ENCODE measurements around the gene ACP2. TPM values are rescaled to one million over a fixed set of nuclear protein-coding genes. Genes with fewer than 3 reads are reported as not detected.

The ACP2 gene
- total RNA-seq = 23.2 and 28.6 TPM in 2 replicates

DNA sequence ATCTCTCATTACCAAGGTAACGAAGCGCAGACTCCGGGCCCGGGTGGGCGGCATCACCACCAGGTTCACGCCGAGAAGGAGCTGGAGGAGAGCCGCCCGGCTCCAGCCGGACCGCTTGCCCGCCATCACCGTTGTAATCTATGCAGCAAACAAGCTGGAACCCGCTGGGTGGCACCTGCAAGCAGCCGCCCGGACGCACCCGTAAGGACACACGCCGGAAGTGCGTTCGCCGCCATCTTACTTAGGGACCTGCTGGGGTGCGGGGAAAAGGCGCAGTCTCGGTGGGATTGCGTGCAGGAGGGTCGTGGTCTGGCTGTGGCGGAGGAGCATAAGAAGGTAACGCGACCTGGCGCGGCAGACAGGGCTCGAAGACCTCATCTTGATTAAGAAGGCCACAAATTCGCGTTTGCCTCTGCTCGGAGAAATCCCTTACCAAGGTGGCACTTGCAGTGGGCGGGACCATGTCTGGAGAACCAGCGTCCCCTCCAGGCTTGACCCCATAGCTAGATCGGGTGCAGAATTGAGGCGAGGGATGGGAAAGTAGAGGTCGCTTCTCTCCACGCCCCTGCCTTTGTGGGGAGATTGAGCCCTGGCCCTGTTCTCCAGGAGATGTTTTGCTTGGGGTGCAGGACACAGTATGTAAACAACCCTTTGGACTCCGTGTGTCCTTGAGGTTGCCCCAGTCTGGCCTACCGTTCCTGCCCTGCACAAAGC lies at the start of gene ACP2:
TSS of gene ACP2 (minus strand) at position 151 of the 714 bp plus-strand sequence. CDS start at position 126, 25 bp downstream.

GRCh38 chr11:47269829-47270305 lies 21.3 kb upstream of the ACP2 start, which contains the start of gene MADD:
Gene MADD, plus strand, starts transcription at chr11:47270133.

DNA sequence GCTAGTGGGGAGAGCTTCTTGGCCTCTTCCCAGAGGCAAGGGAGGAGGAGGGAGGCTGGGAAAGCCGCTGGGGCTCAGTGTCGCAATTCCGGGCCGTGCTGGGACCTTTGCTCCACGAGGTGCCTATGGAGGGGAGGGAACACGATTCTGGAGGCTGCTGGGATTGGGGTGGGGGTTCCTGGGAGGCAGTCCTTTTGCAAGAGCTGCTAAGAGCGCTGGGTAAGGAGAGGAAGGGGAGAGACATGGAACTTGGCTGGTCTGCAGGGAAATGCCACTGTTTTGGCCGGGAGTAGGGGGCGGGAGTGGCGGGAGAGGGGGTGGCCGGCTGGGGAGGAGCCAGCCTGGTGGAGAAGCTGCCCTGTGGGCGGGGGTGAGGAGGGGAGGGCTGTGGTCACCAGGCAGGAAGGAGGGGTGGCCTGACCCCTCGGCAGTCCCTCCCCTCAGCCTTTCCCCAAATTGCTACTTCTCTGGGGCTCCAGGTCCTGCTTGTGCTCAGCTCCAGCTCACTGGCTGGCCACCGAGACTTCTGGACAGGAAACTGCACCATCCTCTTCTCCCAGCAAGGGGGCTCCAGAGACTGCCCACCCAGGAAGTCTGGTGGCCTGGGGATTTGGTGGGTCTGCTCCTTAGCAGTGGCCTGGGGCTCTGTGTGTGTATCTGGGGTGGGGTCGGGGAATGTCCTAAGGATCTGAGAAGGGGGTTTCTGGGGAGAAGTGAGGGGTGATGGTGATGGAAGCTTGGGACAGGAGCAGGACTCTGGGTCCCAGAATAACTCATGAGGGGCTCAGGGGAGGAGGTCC lies 9.1 kb upstream of the ACP2 start, which contains the start of gene NR1H3:
TSS of gene NR1H3 (plus strand) at position 480 of the 800 bp plus-strand sequence. CDS start 1,221 bp downstream, outside the sequence.

Other genes with a start within 250 kb of the ACP2 start
- 67.5 and 71.2 TPM in 2 replicates for gene ARFGAP2, start 71.9 kb downstream of the ACP2 start, total RNA-seq
- 35.8 and 35.9 TPM in 2 replicates for gene PACSIN3, start 62.4 kb downstream of the ACP2 start, total RNA-seq
- gene DDB2, start 33.8 kb downstream of the ACP2 start, total RNA-seq = 11.1 and 21.1 TPM in 2 replicates
- gene NR1H3, start 9.2 kb upstream of the ACP2 start, total RNA-seq = 27.4 and 29.6 TPM in 2 replicates
- gene MADD, start 21.3 kb upstream of the ACP2 start, total RNA-seq = 10.7 and 13.1 TPM in 2 replicates
- gene MYBPC3, start 103.9 kb upstream of the ACP2 start, total RNA-seq = not detected in 2 replicates
- not detected in 2 replicates for gene SPI1, start 129.7 kb upstream of the ACP2 start, total RNA-seq
- gene SLC39A13, start 159.8 kb upstream of the ACP2 start, total RNA-seq = 92.1 and 188 TPM in 2 replicates
- gene PSMC3, start 177.6 kb upstream of the ACP2 start, total RNA-seq = 110 and 120 TPM in 2 replicates
- gene RAPSN, start 200.3 kb upstream of the ACP2 start, total RNA-seq = 2.6 TPM in 1 of 2 replicates, not detected in the other